Chondrocyte (in vitro differentiated cells): Measurements from ENCODE around the gene SYTL3. TPM values are rescaled to one million over a fixed set of nuclear protein-coding genes. Genes with fewer than 3 reads are reported as not detected.

ENCODE experiments used
- DNase-seq: peaks from one replicate; pipeline ENCODE4 v3.0.0; 2021; ENCODE audit warnings: mixed read lengths, low spot score
- H3K27ac Mint-ChIP-seq: one replicate; pipeline ENCODE4 v1.8.0; 2021; ENCODE audit warnings: mild to moderate bottlenecking, moderate library complexity, mixed read lengths; ENCODE audit not compliant: unreplicated experiment
- H3K27me3 Mint-ChIP-seq: 2 replicates; pipeline ENCODE4 v1.8.0; 2021; ENCODE audit warnings: low read depth, mixed read lengths
- H3K36me3 Mint-ChIP-seq: 2 replicates; pipeline ENCODE4 v1.8.0; 2021; ENCODE audit warnings: low read depth, mixed read lengths
- H3K4me1 Mint-ChIP-seq: 2 replicates; pipeline ENCODE4 v1.8.0; 2021; ENCODE audit warnings: low read depth, mild to moderate bottlenecking, mixed read lengths
- H3K4me3 Mint-ChIP-seq: one replicate; pipeline ENCODE4 v1.8.0; 2021; ENCODE audit warnings: mild to moderate bottlenecking, moderate library complexity, mixed read lengths; ENCODE audit not compliant: unreplicated experiment
- H3K9me3 Mint-ChIP-seq: 2 replicates; pipeline ENCODE4 v1.8.0; 2021; ENCODE audit warnings: low read depth, mixed read lengths
- CTCF ChIP-seq: fragments of 200-600 bp; sonication (generic); IDR thresholded peaks from 2 replicates; pipeline ENCODE4 v1.5.0; 2021; ENCODE audit warnings: antibody characterized with exemption, mild to moderate bottlenecking, moderate library complexity
- total RNA-seq: library from RNA; stranded (reverse); gene quantifications from 3 replicates; pipeline ENCODE4 v1.2.1, GENCODE V29; 2021

Gene SYTL3
- total RNA-seq, 1 donor from 2014 or later = 1.4 TPM

- TF ChIP-seq CTCF = no peak
- no peak for DNase-seq
- Mint-ChIP-seq H3K4me1 (peaks cover 6% of the 10 kb centered on the region), H3K4me3 (no peak overlapping the region), H3K36me3 (peaks cover 8% of the 10 kb centered on the region), H3K27me3 (no peaks in the 10 kb centered on the region), H3K27ac (no peak overlapping the region), H3K9me3 (peaks cover 12% of the 10 kb centered on the region)
Observed at GRCh38 chr6:158735009-158735408, 85.2 kb downstream of the SYTL3 start.

GRCh38 chr6:158737082-158737709 is 87.3 kb downstream of the SYTL3 start:
- peaks cover 5% of the 10 kb centered on the region for H3K4me1 Mint-ChIP-seq
- peaks cover 2% of the 10 kb centered on the region for H3K27me3 Mint-ChIP-seq
- no peak overlapping the region for H3K4me3 Mint-ChIP-seq
- H3K36me3 Mint-ChIP-seq = peaks cover 6% of the 10 kb centered on the region
- no peak for DNase-seq
- peaks cover 12% of the 10 kb centered on the region for H3K9me3 Mint-ChIP-seq
- no peak overlapping the region for H3K27ac Mint-ChIP-seq
- no peak for TF ChIP-seq CTCF

GRCh38 chr6:158737710-158738615 is 88.1 kb downstream of the SYTL3 start:
- Mint-ChIP-seq H3K27me3 (peaks cover 2% of the 10 kb centered on the region), H3K4me3 (no peak overlapping the region), H3K4me1 (peaks cover 5% of the 10 kb centered on the region), H3K27ac (no peak overlapping the region), H3K36me3 (peaks cover 6% of the 10 kb centered on the region), H3K9me3 (peaks cover 12% of the 10 kb centered on the region)
- no peak for TF ChIP-seq CTCF
- no peak for DNase-seq

- Mint-ChIP-seq H3K9me3 (peaks cover 12% of the 10 kb centered on the region), H3K27me3 (peaks cover 2% of the 10 kb centered on the region), H3K4me1 (peaks cover 9% of the 10 kb centered on the region), H3K36me3 (peaks cover 5% of the 10 kb centered on the region), H3K27ac (no peak overlapping the region), H3K4me3 (no peak overlapping the region)
- no peak for TF ChIP-seq CTCF
- DNase-seq = no peak
Observed at GRCh38 chr6:158739673-158740072, 89.8 kb downstream of the SYTL3 start.

GRCh38 chr6:158743033-158743651 is 93.3 kb downstream of the SYTL3 start:
- peaks cover 29% of the 10 kb centered on the region for H3K4me1 Mint-ChIP-seq
- H3K36me3 Mint-ChIP-seq = peaks cover 5% of the 10 kb centered on the region
- peaks cover 2% of the 10 kb centered on the region for H3K27me3 Mint-ChIP-seq
- H3K4me3 Mint-ChIP-seq = no peak overlapping the region
- DNase-seq = no peak
- no peak for TF ChIP-seq CTCF
- H3K27ac Mint-ChIP-seq = no peak overlapping the region
- H3K9me3 Mint-ChIP-seq = peaks cover 12% of the 10 kb centered on the region
